Activated naive CD4-positive, alpha-beta T cell treated with anti-CD3 and anti-CD28 coated beads for 36 hours (primary cell): ENCODE results near the gene UTP25. TPM values are rescaled to one million over a fixed set of nuclear protein-coding genes. Genes with fewer than 3 reads are reported as not detected.
"Not testable (repeated sequence)": the region's sequence is repeated elsewhere in the genome, so short reads cannot be mapped to it uniquely, and the experiment has no call there.

Experiments
- CTCF ChIA-PET: fragments of 350-600 bp; sonication (Branson Sonifier 250); formaldehyde crosslinking; loops from one replicate; lab custom pipeline; 2021; ENCODE audit warnings: antibody characterized with exemption; lab: Charles Lee
- DNase-seq: peaks from one replicate; pipeline ENCODE4 v3.0.0-alpha.2; 2020
- H3K27ac Mint-ChIP-seq: one replicate; pipeline ENCODE4 v1.8.0; 2021; ENCODE audit warnings: mild to moderate bottlenecking, mixed read lengths
- H3K27me3 Mint-ChIP-seq: one replicate; pipeline ENCODE4 v1.8.0; 2021; ENCODE audit warnings: low read depth, mixed read lengths
- H3K36me3 Mint-ChIP-seq: one replicate; pipeline ENCODE4 v1.8.0; 2021; ENCODE audit warnings: low read depth, mixed read lengths
- H3K4me1 Mint-ChIP-seq: one replicate; pipeline ENCODE4 v1.8.0; 2021; ENCODE audit warnings: low read depth, mixed read lengths
- H3K4me3 Mint-ChIP-seq: one replicate; pipeline ENCODE4 v1.8.0; 2021; ENCODE audit warnings: mild to moderate bottlenecking, moderate library complexity, mixed read lengths
- H3K9me3 Mint-ChIP-seq: one replicate; pipeline ENCODE4 v1.8.0; 2021; ENCODE audit warnings: mixed read lengths
- intact Hi-C: fragments of 100-400 bp; cut with micrococcal nuclease; formaldehyde crosslinking; loops from one replicate; pipeline ENCODE4 v1.15.1; 2023
- total RNA-seq, 2 experiments: library from RNA; stranded (reverse); gene quantifications; one replicate each; pipeline ENCODE4 v1.2.3, GENCODE V29; 2021

The UTP25 gene
- total RNA-seq, 2 experiments from 2014 or later: 4.1 to 4.6 TPM

GRCh38 chr1:209881619-209882018 lies 53.8 kb downstream of the UTP25 start:
- CTCF ChIA-PET: interaction anchor here (1.8 kb wide), 1 partner anchor 18 kb away, joined by 6 read pairs; no protein-coding TSS in a partner anchor

DNA sequence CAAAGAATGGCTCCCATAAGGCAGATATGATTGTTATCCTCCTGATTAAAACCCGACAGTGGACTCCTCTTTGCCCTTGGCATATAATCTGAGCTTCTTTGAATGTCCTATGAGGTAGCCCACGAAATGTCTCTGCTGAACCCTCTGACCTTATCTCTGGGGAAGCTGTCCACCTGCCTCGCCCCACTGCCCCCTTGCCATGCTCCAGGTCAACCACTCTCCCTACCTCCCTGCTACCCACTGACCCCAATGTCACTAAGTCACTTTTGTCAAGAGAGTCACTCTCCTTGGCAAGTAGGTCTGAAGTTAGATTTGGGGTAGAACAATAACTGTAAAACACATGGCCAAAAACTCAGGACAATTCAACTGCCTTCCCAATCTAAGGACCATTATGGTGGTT lies 54.5 kb downstream of the UTP25 start:
- H3K4me1 Mint-ChIP-seq: peaks cover 2% of the 10 kb centered on the region
- peaks cover 17% of the 10 kb centered on the region for H3K27me3 Mint-ChIP-seq
- CTCF ChIA-PET: interaction anchor here (1.8 kb wide), 1 partner anchor 18 kb away, joined by 6 read pairs; no protein-coding TSS in a partner anchor
- no peaks in the 10 kb centered on the region for H3K36me3 Mint-ChIP-seq
- intact Hi-C loops: no loop called here
- H3K9me3 Mint-ChIP-seq: no peaks in the 10 kb centered on the region
- no peak overlapping the region for H3K4me3 Mint-ChIP-seq
- DNase-seq: no peak
- H3K27ac Mint-ChIP-seq: no peak overlapping the region

More at GRCh38 chr1:209881619-209882018, 53.8 kb downstream of the UTP25 start:
- intact Hi-C loops: no loop called here
- no peak overlapping the region for H3K27ac Mint-ChIP-seq
- DNase-seq: no peak
- H3K9me3 Mint-ChIP-seq: no peaks in the 10 kb centered on the region
- peaks cover 17% of the 10 kb centered on the region for H3K27me3 Mint-ChIP-seq
- H3K4me3 Mint-ChIP-seq: no peak overlapping the region
- no peaks in the 10 kb centered on the region for H3K36me3 Mint-ChIP-seq
- peaks cover 2% of the 10 kb centered on the region for H3K4me1 Mint-ChIP-seq

- Mint-ChIP-seq H3K27me3 (peaks cover 17% of the 10 kb centered on the region), H3K4me1 (peaks cover 2% of the 10 kb centered on the region), H3K36me3 (no peaks in the 10 kb centered on the region), H3K9me3 (no peaks in the 10 kb centered on the region), H3K4me3 (no peak overlapping the region), H3K27ac (no peak overlapping the region)
- DNase-seq: no peak
- CTCF ChIA-PET: interaction anchor here (1.8 kb wide), 1 partner anchor 17 kb away, joined by 6 read pairs; no protein-coding TSS in a partner anchor
- intact Hi-C loops: no loop called here
These were observed 55.2 kb downstream of the UTP25 start for GRCh38 chr1:209882942-209883340.

- Mint-ChIP-seq H3K27ac (no peak overlapping the region), H3K27me3 (peaks cover 16% of the 10 kb centered on the region), H3K36me3 (no peaks in the 10 kb centered on the region), H3K4me3 (no peak overlapping the region), H3K4me1 (peaks cover 2% of the 10 kb centered on the region), H3K9me3 (no peaks in the 10 kb centered on the region)
- CTCF ChIA-PET: no interaction called here
- intact Hi-C loops: no loop called here
- no peak for DNase-seq
These were observed 55.7 kb downstream of the UTP25 start for GRCh38 chr1:209883341-209883971.

DNA sequence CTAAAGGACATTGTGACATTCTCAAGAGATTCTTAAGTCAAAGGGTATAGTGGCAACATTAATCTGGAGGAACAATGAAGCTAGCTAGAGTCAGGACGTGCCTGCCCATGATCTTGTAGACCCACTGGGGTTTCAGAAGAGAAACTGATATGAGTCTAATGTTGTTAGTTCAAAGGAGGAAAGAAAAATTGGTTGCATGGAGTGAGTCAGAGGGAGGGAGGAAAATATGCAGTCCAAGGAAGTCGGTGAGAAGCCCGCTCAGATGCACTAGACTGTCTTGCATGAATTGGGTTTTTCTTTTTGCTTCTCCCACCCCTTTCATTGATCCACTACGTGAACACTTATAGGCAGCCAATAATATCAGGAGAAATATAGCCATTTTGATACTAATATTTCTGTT lies 56.5 kb downstream of the UTP25 start:
- Mint-ChIP-seq H3K27ac (no peak overlapping the region), H3K36me3 (no peaks in the 10 kb centered on the region), H3K9me3 (no peaks in the 10 kb centered on the region), H3K4me3 (no peak overlapping the region), H3K4me1 (peaks cover 2% of the 10 kb centered on the region), H3K27me3 (peaks cover 8% of the 10 kb centered on the region)
- CTCF ChIA-PET: no interaction called here
- intact Hi-C loops: no loop called here
- no peak for DNase-seq

GRCh38 chr1:209884665-209885117 lies 56.9 kb downstream of the UTP25 start:
- no peaks in the 10 kb centered on the region for H3K9me3 Mint-ChIP-seq
- CTCF ChIA-PET: no interaction called here
- intact Hi-C loops: no loop called here
- no peak overlapping the region for H3K27ac Mint-ChIP-seq
- no peak overlapping the region for H3K4me3 Mint-ChIP-seq
- peaks cover 2% of the 10 kb centered on the region for H3K4me1 Mint-ChIP-seq
- H3K27me3 Mint-ChIP-seq: peaks cover 8% of the 10 kb centered on the region
- no peaks in the 10 kb centered on the region for H3K36me3 Mint-ChIP-seq
- DNase-seq: peak; percentile 66

DNA sequence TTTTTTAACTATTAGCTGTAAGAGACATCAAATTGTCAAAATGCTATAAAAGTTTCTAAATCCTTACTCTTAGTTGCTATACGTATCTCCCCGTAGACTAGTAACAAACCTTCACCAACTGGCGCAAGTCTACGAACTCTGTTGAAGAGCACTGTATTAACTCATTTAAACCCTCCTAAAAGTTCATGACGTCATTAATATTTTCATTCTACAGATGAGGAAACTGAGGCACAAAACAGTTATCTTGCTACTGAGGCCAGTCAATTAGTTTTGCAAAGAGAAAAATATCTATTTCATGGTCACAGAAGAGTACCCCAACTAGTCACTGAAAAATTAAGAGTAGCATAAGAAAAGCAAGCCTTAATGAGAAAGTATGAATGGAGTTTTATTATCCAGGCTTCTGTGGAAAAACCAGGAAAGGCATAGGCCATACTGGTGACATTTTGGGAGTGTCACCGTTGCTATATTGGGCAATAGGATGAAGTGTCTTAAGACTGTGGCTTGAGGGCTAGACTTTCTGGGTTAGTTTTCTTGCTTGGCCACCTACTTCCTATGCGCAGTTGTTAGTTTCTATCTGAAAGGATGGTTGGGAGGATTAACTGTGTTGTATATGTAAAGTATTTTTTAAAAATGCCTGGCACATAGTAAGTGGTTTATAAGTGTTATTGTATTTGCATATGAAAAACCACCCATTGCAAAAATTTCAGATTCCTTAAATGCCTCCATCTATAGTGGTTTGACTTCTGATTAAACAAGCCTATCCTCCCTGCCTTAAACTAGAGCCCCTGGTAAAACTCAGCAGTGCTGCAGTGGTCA lies 57.8 kb downstream of the UTP25 start:
- Mint-ChIP-seq H3K27me3 (peaks cover 8% of the 10 kb centered on the region), H3K4me1 (peaks cover 2% of the 10 kb centered on the region), H3K27ac (no peak overlapping the region), H3K4me3 (no peak overlapping the region), H3K9me3 (no peaks in the 10 kb centered on the region), H3K36me3 (no peaks in the 10 kb centered on the region)
- intact Hi-C loops: no loop called here
- CTCF ChIA-PET: no interaction called here
- no peak for DNase-seq

- CTCF ChIA-PET: no interaction called here
- Mint-ChIP-seq H3K4me1 (peaks cover 2% of the 10 kb centered on the region), H3K36me3 (no peaks in the 10 kb centered on the region), H3K27me3 (peaks cover 8% of the 10 kb centered on the region), H3K4me3 (no peak overlapping the region), H3K27ac (no peak overlapping the region), H3K9me3 (no peaks in the 10 kb centered on the region)
- DNase-seq: no peak
- intact Hi-C loops: no loop called here
These were observed 58.4 kb downstream of the UTP25 start for GRCh38 chr1:209886219-209886536.

DNA sequence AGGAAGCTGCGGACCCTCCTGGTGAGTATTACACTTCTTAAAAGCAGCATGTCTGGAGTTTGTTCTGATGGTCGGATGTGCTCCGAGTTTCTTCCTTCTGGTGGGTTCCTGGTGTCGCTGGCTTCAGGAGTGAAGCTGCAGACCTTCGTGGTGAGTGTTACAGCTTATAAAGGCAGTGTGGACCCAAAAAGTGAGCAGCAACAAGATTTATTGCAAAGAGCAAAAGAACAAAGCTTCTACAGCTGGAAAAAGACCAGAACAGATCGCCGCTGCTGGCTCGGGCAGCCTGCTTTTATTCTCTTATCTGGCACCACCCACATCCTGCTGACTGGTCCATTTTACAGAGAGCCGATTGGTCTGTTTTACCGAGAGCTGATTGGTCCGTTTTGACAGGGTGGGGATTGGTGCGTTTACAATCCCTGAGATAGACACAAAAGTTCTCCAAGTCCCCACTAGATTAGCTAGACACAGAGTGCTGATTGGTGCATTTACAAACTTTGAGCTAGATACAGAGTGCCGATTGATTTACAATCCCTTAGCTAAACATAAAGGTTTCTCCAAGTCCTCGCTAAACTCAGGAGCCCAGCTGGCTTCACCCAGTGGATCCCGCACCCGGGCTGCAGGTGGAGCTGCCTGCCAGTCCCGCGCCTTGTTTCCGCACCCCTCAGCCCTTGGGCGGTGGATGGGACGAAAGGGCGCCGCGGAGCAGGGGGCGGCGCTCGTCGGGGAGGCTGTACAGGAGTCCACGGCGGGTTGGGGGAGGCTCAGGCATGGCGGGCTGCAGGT lies 60.7 kb downstream of the UTP25 start:
- H3K27ac Mint-ChIP-seq, H3K4me3 Mint-ChIP-seq, H3K27me3 Mint-ChIP-seq, H3K36me3 Mint-ChIP-seq, H3K9me3 Mint-ChIP-seq, H3K4me1 Mint-ChIP-seq, DNase-seq, intact Hi-C loops: not testable (repeated sequence)
- CTCF ChIA-PET: interaction anchor here (0.6 to 1.3 kb wide), 3 partner anchors 12 to 89 kb away, joined by 3 to 4 read pairs (median 3); no protein-coding TSS in a partner anchor

DNA sequence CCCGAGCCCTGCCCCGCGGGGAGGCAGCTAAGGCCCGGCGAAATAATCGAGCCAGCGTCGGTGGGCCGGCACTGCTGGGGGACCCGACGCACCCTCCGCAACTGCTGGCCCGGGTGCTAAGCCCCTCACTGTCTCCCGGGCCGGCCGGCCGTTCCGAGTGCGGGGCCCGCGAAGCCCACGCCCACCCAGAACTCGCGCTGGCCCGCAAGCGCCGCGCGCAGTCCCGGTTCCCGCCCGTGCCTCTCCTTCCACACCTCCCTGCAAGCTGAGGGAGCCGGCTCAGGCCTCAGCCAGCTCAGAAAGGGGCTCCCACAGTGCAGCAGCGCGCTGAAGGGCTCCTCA lies 61.3 kb downstream of the UTP25 start:
- no peak overlapping the region for H3K27ac Mint-ChIP-seq
- peaks cover 3% of the 10 kb centered on the region for H3K27me3 Mint-ChIP-seq
- CTCF ChIA-PET: interaction anchor here (1.3 kb wide), 1 partner anchor 11 kb away, joined by 3 read pairs; no protein-coding TSS in a partner anchor
- H3K9me3 Mint-ChIP-seq: no peaks in the 10 kb centered on the region
- no peaks in the 10 kb centered on the region for H3K36me3 Mint-ChIP-seq
- intact Hi-C loops: no loop called here
- no peak for DNase-seq
- peaks cover 2% of the 10 kb centered on the region for H3K4me1 Mint-ChIP-seq
- no peak overlapping the region for H3K4me3 Mint-ChIP-seq

GRCh38 chr1:209890641-209891330 lies 63.0 kb downstream of the UTP25 start:
- Mint-ChIP-seq H3K9me3 (no peaks in the 10 kb centered on the region), H3K27me3 (peaks cover 2% of the 10 kb centered on the region), H3K4me3 (no peak overlapping the region), H3K4me1 (peaks cover 3% of the 10 kb centered on the region), H3K27ac (no peak overlapping the region), H3K36me3 (no peaks in the 10 kb centered on the region)
- intact Hi-C loops: no loop called here
- no peak for DNase-seq
- CTCF ChIA-PET: interaction anchor here (1.1 kb wide), 1 partner anchor 31 kb away, joined by 3 read pairs; no protein-coding TSS in a partner anchor

DNA sequence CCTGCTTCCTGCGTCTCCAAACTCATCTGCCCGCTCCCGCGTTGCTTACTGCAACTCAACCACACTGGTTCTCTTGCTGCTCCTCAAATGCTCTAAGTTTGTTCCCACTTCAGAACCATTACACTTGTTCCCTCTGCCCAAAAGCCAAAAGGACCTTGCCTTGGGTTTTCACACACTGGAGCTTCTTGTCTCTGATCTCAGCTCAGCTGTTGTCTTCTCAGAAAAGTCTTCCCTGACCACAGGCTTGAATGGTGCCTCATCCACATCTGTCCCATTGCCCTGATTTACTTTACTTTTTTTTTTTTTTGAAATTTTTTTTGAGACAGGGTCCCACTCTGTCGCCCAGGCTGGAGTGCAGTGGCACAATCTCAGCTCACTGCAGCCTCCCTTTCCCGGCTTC lies 66.0 kb downstream of the UTP25 start:
- no peak for DNase-seq
- Mint-ChIP-seq H3K27me3 (peaks cover 4% of the 10 kb centered on the region), H3K4me1 (peaks cover 3% of the 10 kb centered on the region), H3K9me3 (no peaks in the 10 kb centered on the region), H3K4me3 (no peak overlapping the region), H3K36me3 (no peaks in the 10 kb centered on the region), H3K27ac (no peak overlapping the region)
- CTCF ChIA-PET: interaction anchor here (0.6 kb wide), 1 partner anchor 347 kb away, joined by 3 read pairs; no protein-coding TSS in a partner anchor
- intact Hi-C loops: no loop called here
